ENCODE data around the gene ENTPD5. TPM values are rescaled to one million over a fixed set of nuclear protein-coding genes. Genes with fewer than 3 reads are reported as not detected.

ENTPD5 gene
- total and polyA plus RNA-seq, 4 donors, result 38.1 to 276 (median 76.5) TPM

DNA sequence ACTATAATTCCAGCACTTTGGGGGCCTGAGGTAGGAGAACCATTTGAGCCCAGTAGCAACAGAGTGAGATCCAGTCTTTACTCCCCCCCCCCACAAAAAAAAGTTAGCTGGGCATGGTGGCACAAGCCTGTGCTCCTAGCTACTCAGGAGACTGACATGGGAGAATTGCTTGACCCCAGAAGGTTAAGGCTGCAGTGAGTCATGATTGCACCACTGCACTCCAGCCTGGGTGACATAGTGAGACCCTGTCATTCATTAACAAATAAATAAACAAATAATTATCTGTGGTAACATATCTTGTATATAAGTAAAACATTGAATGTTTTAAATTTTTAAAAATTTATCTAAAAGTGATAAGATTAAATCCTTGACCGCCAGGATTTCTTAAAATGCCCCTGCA lies 4.8 kb downstream of the ENTPD5 start:
- peak overlapping the region; percentile 32 to 67 for H3K27ac ChIP-seq (ENCODE audit: low read depth in 1 of 2, low read length in 2 of 2)
- H3K4me1 ChIP-seq (ENCODE audit: control insufficient read depth in 4 of 4, insufficient read depth in 4 of 4, low read length in 3 of 4), result peaks cover 11 to 20% (median 19%) of the 10 kb centered on the region in 4 donors
- no peak for DNase-seq (ENCODE audit: low spot score)
- 46% methylated on average over 1 of the region's 1 CpG for WGBS
- TF ChIP-seq FOXA2 (IDR thresholded peaks at IDR 0.05) (no peak), EGR1 (IDR thresholded peaks at IDR 0.05; ENCODE audit: low read depth in 2 of 2) (no peak), HNF4G (IDR thresholded peaks at IDR 0.05) (no peak), TAF1 (conservative IDR thresholded peaks at IDR 0.05) (no peak), GABPA (IDR thresholded peaks at IDR 0.05 in 1 of 2, conservative IDR thresholded peaks at IDR 0.05 in 1 of 2) (peak in 1 of 2 donors; percentile 1), NR2F2 (IDR thresholded peaks at IDR 0.05) (peak; percentile 51), FOXA1 (IDR thresholded peaks at IDR 0.05) (no peak), SP1 (IDR thresholded peaks at IDR 0.05) (no peak), HNF4A (conservative IDR thresholded peaks at IDR 0.05) (peak; percentile 68 to 76), RAD21 (IDR thresholded peaks at IDR 0.05) (peak in 1 of 2 donors; percentile 10), JUND (IDR thresholded peaks at IDR 0.05) (peak; percentile 99), YY1 (IDR thresholded peaks at IDR 0.05) (peak; percentile 49), RXRA (IDR thresholded peaks at IDR 0.05) (peak; percentile 57 to 69)
- TF ChIP-seq, protein P1, sequence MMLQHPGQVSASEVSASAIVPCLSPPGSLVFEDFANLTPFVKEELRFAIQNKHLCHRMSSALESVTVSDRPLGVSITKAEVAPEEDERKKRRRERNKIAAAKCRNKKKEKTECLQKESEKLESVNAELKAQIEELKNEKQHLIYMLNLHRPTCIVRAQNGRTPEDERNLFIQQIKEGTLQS (IDR thresholded peaks at IDR 0.05), result peak; percentile 99
- TF ChIP-seq, protein P2, sequence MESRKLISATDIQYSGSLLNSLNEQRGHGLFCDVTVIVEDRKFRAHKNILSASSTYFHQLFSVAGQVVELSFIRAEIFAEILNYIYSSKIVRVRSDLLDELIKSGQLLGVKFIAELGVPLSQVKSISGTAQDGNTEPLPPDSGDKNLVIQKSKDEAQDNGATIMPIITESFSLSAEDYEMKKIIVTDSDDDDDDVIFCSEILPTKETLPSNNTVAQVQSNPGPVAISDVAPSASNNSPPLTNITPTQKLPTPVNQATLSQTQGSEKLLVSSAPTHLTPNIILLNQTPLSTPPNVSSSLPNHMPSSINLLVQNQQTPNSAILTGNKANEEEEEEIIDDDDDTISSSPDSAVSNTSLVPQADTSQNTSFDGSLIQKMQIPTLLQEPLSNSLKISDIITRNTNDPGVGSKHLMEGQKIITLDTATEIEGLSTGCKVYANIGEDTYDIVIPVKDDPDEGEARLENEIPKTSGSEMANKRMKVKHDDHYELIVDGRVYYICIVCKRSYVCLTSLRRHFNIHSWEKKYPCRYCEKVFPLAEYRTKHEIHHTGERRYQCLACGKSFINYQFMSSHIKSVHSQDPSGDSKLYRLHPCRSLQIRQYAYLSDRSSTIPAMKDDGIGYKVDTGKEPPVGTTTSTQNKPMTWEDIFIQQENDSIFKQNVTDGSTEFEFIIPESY (IDR thresholded peaks at IDR 0.05), result no peak
- TF ChIP-seq, protein P3, sequence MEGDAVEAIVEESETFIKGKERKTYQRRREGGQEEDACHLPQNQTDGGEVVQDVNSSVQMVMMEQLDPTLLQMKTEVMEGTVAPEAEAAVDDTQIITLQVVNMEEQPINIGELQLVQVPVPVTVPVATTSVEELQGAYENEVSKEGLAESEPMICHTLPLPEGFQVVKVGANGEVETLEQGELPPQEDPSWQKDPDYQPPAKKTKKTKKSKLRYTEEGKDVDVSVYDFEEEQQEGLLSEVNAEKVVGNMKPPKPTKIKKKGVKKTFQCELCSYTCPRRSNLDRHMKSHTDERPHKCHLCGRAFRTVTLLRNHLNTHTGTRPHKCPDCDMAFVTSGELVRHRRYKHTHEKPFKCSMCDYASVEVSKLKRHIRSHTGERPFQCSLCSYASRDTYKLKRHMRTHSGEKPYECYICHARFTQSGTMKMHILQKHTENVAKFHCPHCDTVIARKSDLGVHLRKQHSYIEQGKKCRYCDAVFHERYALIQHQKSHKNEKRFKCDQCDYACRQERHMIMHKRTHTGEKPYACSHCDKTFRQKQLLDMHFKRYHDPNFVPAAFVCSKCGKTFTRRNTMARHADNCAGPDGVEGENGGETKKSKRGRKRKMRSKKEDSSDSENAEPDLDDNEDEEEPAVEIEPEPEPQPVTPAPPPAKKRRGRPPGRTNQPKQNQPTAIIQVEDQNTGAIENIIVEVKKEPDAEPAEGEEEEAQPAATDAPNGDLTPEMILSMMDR (IDR thresholded peaks at IDR 0.05; ENCODE audit: low read depth, low read length, missing input control), result no peak
- TF ChIP-seq, protein P4, sequence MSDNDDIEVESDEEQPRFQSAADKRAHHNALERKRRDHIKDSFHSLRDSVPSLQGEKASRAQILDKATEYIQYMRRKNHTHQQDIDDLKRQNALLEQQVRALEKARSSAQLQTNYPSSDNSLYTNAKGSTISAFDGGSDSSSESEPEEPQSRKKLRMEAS (IDR thresholded peaks at IDR 0.05), result no peak
- TF ChIP-seq, protein P5, sequence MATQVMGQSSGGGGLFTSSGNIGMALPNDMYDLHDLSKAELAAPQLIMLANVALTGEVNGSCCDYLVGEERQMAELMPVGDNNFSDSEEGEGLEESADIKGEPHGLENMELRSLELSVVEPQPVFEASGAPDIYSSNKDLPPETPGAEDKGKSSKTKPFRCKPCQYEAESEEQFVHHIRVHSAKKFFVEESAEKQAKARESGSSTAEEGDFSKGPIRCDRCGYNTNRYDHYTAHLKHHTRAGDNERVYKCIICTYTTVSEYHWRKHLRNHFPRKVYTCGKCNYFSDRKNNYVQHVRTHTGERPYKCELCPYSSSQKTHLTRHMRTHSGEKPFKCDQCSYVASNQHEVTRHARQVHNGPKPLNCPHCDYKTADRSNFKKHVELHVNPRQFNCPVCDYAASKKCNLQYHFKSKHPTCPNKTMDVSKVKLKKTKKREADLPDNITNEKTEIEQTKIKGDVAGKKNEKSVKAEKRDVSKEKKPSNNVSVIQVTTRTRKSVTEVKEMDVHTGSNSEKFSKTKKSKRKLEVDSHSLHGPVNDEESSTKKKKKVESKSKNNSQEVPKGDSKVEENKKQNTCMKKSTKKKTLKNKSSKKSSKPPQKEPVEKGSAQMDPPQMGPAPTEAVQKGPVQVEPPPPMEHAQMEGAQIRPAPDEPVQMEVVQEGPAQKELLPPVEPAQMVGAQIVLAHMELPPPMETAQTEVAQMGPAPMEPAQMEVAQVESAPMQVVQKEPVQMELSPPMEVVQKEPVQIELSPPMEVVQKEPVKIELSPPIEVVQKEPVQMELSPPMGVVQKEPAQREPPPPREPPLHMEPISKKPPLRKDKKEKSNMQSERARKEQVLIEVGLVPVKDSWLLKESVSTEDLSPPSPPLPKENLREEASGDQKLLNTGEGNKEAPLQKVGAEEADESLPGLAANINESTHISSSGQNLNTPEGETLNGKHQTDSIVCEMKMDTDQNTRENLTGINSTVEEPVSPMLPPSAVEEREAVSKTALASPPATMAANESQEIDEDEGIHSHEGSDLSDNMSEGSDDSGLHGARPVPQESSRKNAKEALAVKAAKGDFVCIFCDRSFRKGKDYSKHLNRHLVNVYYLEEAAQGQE (IDR thresholded peaks at IDR 0.05), result no peak
- H3K36me3 ChIP-seq (ENCODE audit: control insufficient read depth in 4 of 4, insufficient read depth in 3 of 4, low read depth in 1 of 4, low read length in 3 of 4), result peaks cover 0 to 15% (median 6%) of the 10 kb centered on the region in 4 donors
- H3K27me3 ChIP-seq (ENCODE audit: control insufficient read depth in 4 of 4, insufficient read depth in 4 of 4, low read length in 3 of 4), result no peaks in the 10 kb centered on the region
- no peak overlapping the region for H3K4me3 ChIP-seq (ENCODE audit: low read depth in 1 of 3, low read length in 3 of 3)
- H3K9me3 ChIP-seq (ENCODE audit: control insufficient read depth in 4 of 4, low read length in 3 of 4), result no peaks in the 10 kb centered on the region
- no peak overlapping the region for H3K9ac ChIP-seq (ENCODE audit: low read depth in 1 of 2, low read length in 2 of 2)

Data from liver (tissue), 9 donors.